MM.1S (cell line): ENCODE data around the gene EPRS1.

Experiments used
- CTCF ChIP-seq: fragments of 300-600 bp; sonication (generic); IDR thresholded peaks from 2 replicates; pipeline ENCODE4 v1.5.1; 2016; ENCODE audit warnings: antibody characterized with exemption, low read length, mixed read lengths
- EZH2 ChIP-seq: fragments of 300-600 bp; sonication (generic); optimal IDR thresholded peaks from 2 replicates; pipeline ENCODE3; 2017; ENCODE audit warnings: low read depth, mild to moderate bottlenecking, antibody characterized with exemption, low read length, mixed read lengths

- TF ChIP-seq CTCF (peak; percentile 33; the same call in 1 of the 2 replicates), EZH2 (no peak)
Measured at GRCh38 chr1:220012259-220012658, 34.0 kb downstream of the EPRS1 start.
